PFSK-1 (cell line): ENCODE measurements around the gene CCL13.

Source experiments
- POLR2AphosphoS5 ChIP-seq: IDR thresholded peaks from 2 replicates; pipeline ENCODE4 v1.6.1; 2012; ENCODE audit warnings: low read depth, mild to moderate bottlenecking, control low read depth, low read length, moderate library complexity
- TAF1 ChIP-seq: IDR thresholded peaks from 2 replicates; pipeline ENCODE4 v1.6.1; 2012; ENCODE audit warnings: low read length, control low read depth, borderline replicate concordance; ENCODE audit not compliant: insufficient read depth
- TF ChIP-seq, protein P1 (sequence below), 2 experiments: IDR thresholded peaks; 2 replicates each; pipeline versions ENCODE4 v1.6.1 to v1.8.0; 2011 to 2012; ENCODE audit warnings: low read depth in 2 of 2, low read length in 2 of 2, control low read depth in 1 of 2, inconsistent platforms in 1 of 2, mild to moderate bottlenecking in 1 of 2, moderate library complexity in 1 of 2; ENCODE audit not compliant: insufficient read depth in 1 of 2

- TF ChIP-seq, protein P1, sequence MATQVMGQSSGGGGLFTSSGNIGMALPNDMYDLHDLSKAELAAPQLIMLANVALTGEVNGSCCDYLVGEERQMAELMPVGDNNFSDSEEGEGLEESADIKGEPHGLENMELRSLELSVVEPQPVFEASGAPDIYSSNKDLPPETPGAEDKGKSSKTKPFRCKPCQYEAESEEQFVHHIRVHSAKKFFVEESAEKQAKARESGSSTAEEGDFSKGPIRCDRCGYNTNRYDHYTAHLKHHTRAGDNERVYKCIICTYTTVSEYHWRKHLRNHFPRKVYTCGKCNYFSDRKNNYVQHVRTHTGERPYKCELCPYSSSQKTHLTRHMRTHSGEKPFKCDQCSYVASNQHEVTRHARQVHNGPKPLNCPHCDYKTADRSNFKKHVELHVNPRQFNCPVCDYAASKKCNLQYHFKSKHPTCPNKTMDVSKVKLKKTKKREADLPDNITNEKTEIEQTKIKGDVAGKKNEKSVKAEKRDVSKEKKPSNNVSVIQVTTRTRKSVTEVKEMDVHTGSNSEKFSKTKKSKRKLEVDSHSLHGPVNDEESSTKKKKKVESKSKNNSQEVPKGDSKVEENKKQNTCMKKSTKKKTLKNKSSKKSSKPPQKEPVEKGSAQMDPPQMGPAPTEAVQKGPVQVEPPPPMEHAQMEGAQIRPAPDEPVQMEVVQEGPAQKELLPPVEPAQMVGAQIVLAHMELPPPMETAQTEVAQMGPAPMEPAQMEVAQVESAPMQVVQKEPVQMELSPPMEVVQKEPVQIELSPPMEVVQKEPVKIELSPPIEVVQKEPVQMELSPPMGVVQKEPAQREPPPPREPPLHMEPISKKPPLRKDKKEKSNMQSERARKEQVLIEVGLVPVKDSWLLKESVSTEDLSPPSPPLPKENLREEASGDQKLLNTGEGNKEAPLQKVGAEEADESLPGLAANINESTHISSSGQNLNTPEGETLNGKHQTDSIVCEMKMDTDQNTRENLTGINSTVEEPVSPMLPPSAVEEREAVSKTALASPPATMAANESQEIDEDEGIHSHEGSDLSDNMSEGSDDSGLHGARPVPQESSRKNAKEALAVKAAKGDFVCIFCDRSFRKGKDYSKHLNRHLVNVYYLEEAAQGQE (IDR thresholded peaks at IDR 0.05; ENCODE audit: insufficient read depth in 1 of 2, low read depth in 2 of 2, low read length in 2 of 2): no peak
- no peak for TF ChIP-seq POLR2AphosphoS5
- no peak for TF ChIP-seq TAF1
Observed at GRCh38 chr17:34386343-34386696, 30.0 kb downstream of the CCL13 start.
